Embryonic facial prominence (tissue), 1 donor: ENCODE results near the gene TCF12.

Experiments
- DNase-seq: peaks from one replicate; pipeline ENCODE4 v3.0.0-alpha.2; 2016; ENCODE audit errors: extremely low spot score

TCF12 gene

GRCh38 chr15:57048930-57049549 is 130.6 kb downstream of the TCF12 start:
- DNase-seq: no peak

GRCh38 chr15:57053470-57053869 is 135.0 kb downstream of the TCF12 start:
- no peak for DNase-seq

GRCh38 chr15:57054204-57054750 is 135.8 kb downstream of the TCF12 start:
- no peak for DNase-seq

- no peak for DNase-seq
These were observed 137.9 kb downstream of the TCF12 start for GRCh38 chr15:57056357-57056756.

GRCh38 chr15:57057134-57057930 is 138.9 kb downstream of the TCF12 start:
- DNase-seq: no peak

- no peak for DNase-seq
These were observed 140.7 kb downstream of the TCF12 start for GRCh38 chr15:57059026-57059660.

- no peak for DNase-seq
These were observed 142.4 kb downstream of the TCF12 start for GRCh38 chr15:57060799-57061198.

- DNase-seq: no peak
These were observed 142.8 kb downstream of the TCF12 start for GRCh38 chr15:57061281-57061680.

GRCh38 chr15:57061696-57062095 is 143.3 kb downstream of the TCF12 start:
- DNase-seq: no peak

- DNase-seq: no peak
These were observed 145.6 kb downstream of the TCF12 start for GRCh38 chr15:57064033-57064432.

- no peak for DNase-seq
These were observed 151.0 kb downstream of the TCF12 start for GRCh38 chr15:57069423-57069822.

- no peak for DNase-seq
These were observed 152.2 kb downstream of the TCF12 start for GRCh38 chr15:57070674-57071073.

- no peak for DNase-seq
These were observed 161.0 kb downstream of the TCF12 start for GRCh38 chr15:57079446-57079845.

GRCh38 chr15:57079931-57080620 is 161.6 kb downstream of the TCF12 start:
- no peak for DNase-seq

- DNase-seq: no peak
These were observed 163.7 kb downstream of the TCF12 start for GRCh38 chr15:57082054-57082728.

- DNase-seq: no peak
These were observed 165.7 kb downstream of the TCF12 start for GRCh38 chr15:57084192-57084591.

GRCh38 chr15:57085267-57085666 is 166.8 kb downstream of the TCF12 start:
- no peak for DNase-seq

- DNase-seq: no peak
These were observed 168.5 kb downstream of the TCF12 start for GRCh38 chr15:57086857-57087427.

GRCh38 chr15:57089815-57090495 is 171.5 kb downstream of the TCF12 start:
- no peak for DNase-seq

GRCh38 chr15:57090496-57090859 is 172.0 kb downstream of the TCF12 start:
- DNase-seq: no peak

- no peak for DNase-seq
These were observed 173.2 kb downstream of the TCF12 start for GRCh38 chr15:57091636-57092035.
